ENCODE data around the gene AP2A2.
"Not testable (repeated sequence)": the region's sequence is repeated elsewhere in the genome, so short reads cannot be mapped to it uniquely, and the experiment has no call there.

The AP2A2 gene

GRCh38 chr11:1000357-1001278, 74.9 kb downstream of the AP2A2 start:
- no peak for DNase-seq

GRCh38 chr11:1001617-1002405, 76.1 kb downstream of the AP2A2 start:
- no peak for DNase-seq

GRCh38 chr11:1002406-1002984, 76.8 kb downstream of the AP2A2 start:
- no peak for DNase-seq

GRCh38 chr11:1003159-1003558, 77.5 kb downstream of the AP2A2 start:
- DNase-seq = no peak

GRCh38 chr11:1005928-1006327, 80.3 kb downstream of the AP2A2 start:
- DNase-seq = no peak

GRCh38 chr11:1006762-1007161, 81.1 kb downstream of the AP2A2 start:
- DNase-seq = no peak

GRCh38 chr11:1007279-1007678, 81.6 kb downstream of the AP2A2 start:
- no peak for DNase-seq

- no peak for DNase-seq
These were observed 82.5 kb downstream of the AP2A2 start for GRCh38 chr11:1008001-1008802.

GRCh38 chr11:1008803-1009145, 83.1 kb downstream of the AP2A2 start:
- no peak for DNase-seq

- no peak for DNase-seq
These were observed 83.7 kb downstream of the AP2A2 start for GRCh38 chr11:1009371-1009770.

GRCh38 chr11:1009991-1010390, 84.3 kb downstream of the AP2A2 start:
- DNase-seq = no peak

GRCh38 chr11:1010551-1011319, 85.1 kb downstream of the AP2A2 start:
- DNase-seq = no peak

- DNase-seq = no peak
These were observed 85.6 kb downstream of the AP2A2 start for GRCh38 chr11:1011320-1011698.

GRCh38 chr11:1012291-1012690, 86.6 kb downstream of the AP2A2 start:
- DNase-seq = no peak

GRCh38 chr11:1012740-1013630, 87.3 kb downstream of the AP2A2 start:
- no peak for DNase-seq

GRCh38 chr11:1013631-1013935, 87.9 kb downstream of the AP2A2 start:
- no peak for DNase-seq

- no peak for DNase-seq
These were observed 88.6 kb downstream of the AP2A2 start for GRCh38 chr11:1014276-1014675.

- no peak for DNase-seq
These were observed 89.4 kb downstream of the AP2A2 start for GRCh38 chr11:1015064-1015463.

GRCh38 chr11:1015826-1016545, 90.3 kb downstream of the AP2A2 start:
- no peak for DNase-seq

GRCh38 chr11:1016610-1017126, 91.0 kb downstream of the AP2A2 start:
- not testable (repeated sequence) for DNase-seq

Data from midbrain (tissue), 1 donor.